ENCODE data around the gene GNA14. TPM values are rescaled to one million over a fixed set of nuclear protein-coding genes. Genes with fewer than 3 reads are reported as not detected.
A peak's percentile ranks its signal among the peaks of the same experiment; 100 is the strongest.
"Not testable (repeated sequence)": the region's sequence is repeated elsewhere in the genome, so short reads cannot be mapped to it uniquely, and the experiment has no call there.

The GNA14 gene
- total RNA-seq, 1 experiment from 2014 or later: 0.06 TPM

DNA sequence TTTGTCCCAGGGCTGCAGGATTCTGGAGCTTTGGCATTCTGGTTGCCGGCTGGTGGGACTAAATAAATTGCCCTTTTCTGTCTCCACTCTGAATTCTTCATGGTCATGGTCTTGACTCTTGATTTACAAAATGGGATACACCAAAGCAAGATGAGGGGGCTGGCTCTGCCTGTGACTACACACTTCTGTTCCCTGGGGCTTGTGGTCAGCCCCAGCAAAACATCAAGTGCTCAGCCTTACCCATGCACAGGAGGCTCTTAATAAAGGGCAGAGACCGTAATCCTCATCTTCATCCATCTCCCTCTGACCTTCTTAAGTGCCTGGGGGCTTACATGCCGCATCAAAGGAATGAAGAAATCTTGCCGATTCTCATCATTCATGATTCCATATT, 198.0 kb downstream of the GNA14 start:
- no peak for DNase-seq (ENCODE audit: low spot score)

DNA sequence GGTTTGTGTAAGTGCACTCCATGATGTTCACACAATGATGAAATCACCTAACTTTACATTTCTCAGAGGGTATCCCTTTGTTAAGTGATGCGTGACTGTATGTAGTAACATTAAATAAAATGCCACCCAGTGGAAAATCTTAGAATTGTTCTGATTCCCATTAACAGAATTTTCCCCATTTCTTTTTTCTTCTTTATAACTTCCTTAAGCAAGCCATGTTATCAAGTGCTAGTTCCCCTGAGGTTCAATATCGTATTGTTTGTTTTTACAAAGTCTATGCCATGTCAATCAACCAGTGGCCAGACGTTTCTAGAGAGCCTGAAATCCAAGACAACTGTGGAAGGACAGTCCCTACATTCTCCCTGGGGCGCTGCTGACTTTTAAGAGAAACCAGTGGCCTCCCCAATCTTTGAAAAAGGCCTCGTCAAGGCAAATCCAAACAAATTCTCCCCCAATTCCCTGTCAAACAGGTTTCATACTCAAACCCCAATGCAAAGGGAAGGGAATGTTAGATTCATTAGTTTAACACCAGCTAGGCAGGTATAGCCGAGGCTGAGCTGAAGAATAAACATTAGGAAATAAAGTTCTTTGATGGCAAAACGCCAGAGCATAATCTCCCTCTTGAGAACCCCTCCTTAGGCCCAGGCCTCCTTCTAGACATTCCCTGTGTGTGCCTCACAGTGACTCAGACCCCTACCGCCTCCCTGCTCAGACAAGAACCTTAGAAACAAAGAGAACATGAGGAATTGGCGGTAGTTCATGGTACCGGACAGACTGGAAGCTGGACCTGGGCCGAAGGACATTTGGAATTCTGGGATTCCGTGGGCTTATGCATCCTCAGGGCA, 198.7 kb downstream of the GNA14 start:
- DNase-seq (ENCODE audit: low spot score): peak; percentile 40

GRCh38 chr9:77447646-77448045, 200.5 kb downstream of the GNA14 start:
- no peak for DNase-seq (ENCODE audit: low spot score)

- DNase-seq (ENCODE audit: low spot score): no peak
These were observed 205.7 kb downstream of the GNA14 start for GRCh38 chr9:77442436-77442835.

DNA sequence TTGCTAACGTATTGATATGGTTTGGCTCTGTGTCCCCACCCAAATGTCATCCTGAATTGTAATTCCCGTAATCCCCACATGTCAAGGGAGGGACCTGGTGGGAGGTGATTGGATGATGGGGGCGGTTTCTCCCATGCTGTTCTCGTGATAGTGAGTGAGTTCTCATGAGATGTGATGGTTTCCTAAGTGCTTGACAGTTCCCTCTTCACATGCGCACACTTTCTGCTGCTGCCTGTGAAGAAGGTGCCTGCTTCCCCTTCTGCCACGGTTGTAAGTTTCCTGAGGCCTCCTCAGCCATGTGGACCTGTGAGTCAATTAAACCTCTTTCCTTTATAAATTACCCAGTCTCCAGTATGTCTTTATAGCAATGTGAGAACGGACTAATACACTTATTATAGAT, 207.0 kb downstream of the GNA14 start:
- DNase-seq (ENCODE audit: low spot score): not testable (repeated sequence)

GRCh38 chr9:77440057-77440456, 208.1 kb downstream of the GNA14 start:
- peak; percentile 49 for DNase-seq (ENCODE audit: low spot score)

- no peak for DNase-seq (ENCODE audit: low spot score)
These were observed 209.5 kb downstream of the GNA14 start for GRCh38 chr9:77438653-77439052.

DNA sequence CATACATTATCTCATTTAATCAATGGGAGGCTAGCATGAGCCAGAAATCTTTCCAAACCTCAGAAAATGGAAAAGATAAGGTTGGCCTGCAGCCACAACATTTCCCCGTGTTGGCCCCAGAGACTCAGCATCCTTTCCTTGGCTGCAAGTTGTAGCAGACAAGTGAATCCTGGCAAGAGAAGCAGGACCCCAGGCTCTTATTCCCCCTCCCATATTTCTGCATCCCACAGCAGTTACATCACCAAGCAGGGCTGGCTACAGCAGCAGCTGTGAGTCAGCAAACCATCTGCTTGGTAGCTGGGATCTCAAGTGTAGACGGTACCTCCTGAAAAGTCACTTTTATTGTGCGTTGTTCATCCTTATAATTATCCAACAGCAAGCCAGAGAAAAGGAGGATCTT, 212.4 kb downstream of the GNA14 start:
- no peak for DNase-seq (ENCODE audit: low spot score)

DNA sequence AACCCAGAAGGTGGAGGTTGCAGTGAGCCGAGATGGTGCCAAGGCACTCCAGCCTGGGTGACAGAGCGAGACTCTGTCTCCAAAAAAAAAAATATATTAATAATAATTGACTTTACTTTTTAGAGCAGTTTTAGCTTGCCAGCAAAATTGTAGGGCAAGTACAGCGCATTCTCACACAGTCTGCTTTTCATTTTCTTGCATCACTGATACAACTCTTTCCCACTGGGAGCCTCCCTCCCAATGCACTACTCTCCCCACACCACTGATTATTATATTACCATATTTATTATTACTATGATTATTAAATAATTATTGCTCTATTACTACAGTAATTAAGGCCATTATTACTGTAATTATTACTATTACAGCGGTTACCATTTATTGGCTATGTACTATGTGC, 212.8 kb downstream of the GNA14 start:
- no peak for DNase-seq (ENCODE audit: low spot score)

DNA sequence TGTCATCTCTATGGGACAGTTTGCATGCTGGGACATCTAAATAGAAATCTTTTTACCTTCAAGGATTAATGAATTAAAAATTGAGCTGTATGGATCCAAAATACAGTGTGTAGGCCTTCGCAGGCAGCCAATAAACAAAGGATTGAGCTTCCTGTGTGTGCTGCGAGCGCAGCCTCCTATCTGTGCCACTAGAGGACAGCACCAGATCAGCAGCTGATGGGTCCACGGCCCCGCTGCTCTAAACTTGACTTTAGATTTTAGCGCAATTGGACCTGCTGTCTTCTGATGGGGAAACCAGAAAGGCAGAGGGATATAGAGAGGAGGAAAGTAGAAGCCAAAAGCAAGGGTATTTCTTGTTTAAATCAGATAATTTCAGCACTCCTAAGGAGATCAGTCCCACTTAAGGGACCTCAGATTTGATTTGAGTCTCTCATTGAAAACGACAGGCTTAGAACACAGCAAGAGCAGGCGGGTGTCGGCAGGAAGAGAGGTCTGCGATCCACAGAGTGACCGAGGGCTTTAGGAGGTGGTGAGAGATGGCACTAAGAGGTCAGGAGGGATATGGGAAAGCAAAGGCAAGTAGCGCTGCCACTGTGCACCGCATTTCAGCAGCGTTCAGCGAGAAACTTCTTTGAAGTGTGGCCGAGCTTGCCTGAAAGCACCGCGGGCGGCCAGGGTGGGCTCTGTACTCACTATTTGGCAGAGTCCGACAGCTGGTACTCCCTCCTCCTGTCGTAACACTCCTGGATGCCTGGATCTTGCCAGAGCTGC, 214.3 kb downstream of the GNA14 start:
- DNase-seq (ENCODE audit: low spot score): peak; percentile 62

GRCh38 chr9:77432053-77432452, 216.1 kb downstream of the GNA14 start:
- DNase-seq (ENCODE audit: low spot score): no peak

DNA sequence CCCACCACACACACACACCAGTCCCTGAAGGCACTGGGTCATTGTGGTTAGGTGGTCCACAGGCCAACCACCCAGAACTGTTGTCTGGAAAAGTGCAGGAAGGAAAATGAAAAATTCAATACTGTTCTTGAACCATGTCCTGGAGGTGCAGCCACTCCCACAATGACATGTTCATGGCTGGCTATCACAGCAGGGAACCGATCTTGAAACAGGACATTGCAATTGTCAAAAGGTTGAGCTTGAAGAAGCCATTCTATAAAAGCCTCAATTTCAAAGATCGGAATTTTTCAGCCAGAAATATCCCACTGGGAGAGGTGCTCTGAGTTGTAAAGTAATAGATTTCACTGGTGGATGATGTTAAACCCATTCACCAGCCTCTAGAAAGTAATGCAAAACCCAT, 218.2 kb downstream of the GNA14 start:
- no peak for DNase-seq (ENCODE audit: low spot score)

DNA sequence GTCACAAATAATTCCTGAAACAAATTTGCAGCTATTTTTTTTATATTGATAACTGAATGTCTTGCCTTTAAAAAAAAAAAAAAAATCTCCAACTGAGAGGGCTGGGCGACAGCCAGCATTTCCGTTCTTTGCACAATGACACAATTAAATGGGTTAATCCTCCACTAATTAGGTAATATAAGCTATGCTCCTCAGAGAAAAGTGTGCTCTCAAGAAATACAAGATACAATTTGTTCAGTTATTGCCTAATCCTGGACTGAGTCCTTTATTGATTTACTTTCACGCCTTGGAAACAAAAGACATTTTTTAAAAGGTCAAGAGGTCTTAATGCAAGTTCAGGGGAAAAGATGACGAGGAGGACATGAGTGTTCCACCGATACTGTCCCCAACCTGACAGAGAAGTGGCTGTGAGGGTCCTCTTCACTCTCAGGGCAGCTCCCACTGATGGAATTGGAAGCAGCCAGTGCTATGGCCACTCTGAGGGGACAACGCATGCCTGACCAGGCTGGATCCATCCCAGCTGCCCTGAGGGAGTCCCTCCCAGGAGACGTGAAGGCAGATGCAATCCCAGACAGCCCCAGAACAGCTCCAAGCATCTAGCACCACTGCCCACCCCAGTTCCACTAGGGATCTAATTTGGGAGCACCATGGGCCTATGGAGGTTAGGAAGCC, 220.7 kb downstream of the GNA14 start:
- no peak for DNase-seq (ENCODE audit: low spot score)

DNA sequence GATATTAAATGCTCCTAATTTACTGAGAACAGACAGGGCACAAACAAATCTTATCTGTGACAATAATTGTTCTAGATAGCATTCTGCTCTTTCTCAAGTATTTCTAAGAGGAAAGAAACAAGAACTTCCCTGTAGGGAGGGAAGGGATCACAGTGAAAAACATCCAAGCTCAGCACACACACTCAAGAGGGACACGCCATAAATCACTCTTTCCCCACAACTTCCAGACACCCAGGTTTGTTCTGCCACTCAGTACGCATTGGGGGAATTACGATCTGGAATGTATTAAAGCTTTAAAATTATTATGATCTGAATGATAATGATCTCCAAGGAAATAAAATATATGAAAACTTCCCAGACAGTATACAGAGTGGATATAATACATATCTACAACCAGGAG, 221.4 kb downstream of the GNA14 start:
- DNase-seq (ENCODE audit: low spot score): no peak

DNA sequence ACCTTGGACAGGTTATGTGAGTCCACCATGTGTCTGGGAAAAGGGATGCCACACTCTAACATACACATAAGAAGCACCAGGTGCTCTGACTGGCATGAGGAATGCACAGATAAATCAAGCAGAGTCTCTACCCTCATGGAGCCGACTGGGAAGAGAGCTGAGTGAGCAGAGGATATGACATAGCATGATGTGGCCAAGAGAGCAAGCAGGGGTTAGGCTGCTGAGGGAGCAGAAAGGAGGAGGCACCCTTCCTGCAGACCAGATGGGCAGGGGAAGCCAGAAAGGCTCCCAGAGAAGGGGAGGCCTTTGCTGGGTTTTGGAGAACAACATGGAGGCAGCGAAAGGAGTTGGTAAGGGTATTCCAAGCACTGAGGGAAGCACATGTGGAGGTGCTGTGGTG, 223.1 kb downstream of the GNA14 start:
- DNase-seq (ENCODE audit: low spot score): no peak

GRCh38 chr9:77423841-77424240, 224.3 kb downstream of the GNA14 start:
- no peak for DNase-seq (ENCODE audit: low spot score)

GRCh38 chr9:77422969-77423368, 225.2 kb downstream of the GNA14 start:
- DNase-seq (ENCODE audit: low spot score): no peak

DNA sequence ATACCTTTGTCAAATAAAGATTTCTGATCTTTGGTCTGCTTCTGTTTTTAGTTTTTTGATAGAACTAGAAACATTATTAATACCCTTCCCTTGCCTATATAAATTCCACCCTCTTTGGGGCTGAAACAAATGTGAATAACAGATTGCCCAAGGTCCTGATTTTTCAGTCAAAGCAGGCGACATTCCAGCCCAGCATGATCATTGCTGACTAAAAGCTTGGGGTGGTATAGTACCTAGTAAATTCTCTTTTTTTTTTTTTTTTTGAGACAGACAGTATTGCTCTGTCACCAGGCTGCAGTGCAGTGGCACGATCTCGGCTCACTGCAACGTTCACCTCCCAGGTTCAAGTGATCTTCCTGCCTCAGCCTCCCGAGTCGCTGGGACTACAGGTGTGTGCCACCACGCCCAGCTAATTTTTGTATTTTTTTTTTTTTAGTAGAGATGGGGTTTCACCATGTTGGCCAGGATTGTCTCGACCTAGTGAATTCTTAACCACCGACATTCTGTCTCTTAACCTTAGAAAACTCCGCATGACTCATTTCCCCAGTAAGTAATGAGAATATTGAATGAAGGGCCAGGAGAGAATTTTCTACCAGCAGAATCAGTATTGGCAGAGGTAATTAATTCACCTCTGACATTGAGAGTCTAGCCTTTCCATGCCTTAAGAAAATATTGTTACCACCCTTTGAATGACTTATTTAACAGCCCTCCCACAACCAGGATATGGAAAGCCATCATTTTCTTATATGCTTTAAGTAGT, 226.4 kb downstream of the GNA14 start:
- DNase-seq (ENCODE audit: low spot score): no peak

DNA sequence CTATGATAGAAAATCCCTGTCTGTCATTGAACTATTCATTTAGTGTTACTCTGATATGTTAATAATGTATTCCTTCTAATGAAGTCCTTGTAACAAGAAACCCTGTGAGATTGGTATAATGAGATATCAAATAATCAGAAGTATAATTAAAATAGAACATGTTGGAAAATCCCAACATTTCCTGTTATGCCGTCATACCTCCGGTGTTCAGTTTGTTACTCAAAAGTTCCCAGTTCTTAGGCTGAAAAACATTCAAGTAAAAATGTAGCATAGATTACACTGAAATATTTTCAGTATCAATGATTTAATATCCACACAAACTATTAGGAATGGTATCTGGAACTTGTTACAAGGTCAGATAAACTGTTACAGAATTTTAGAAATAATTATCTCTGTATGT, 227.5 kb downstream of the GNA14 start:
- DNase-seq (ENCODE audit: low spot score): no peak

- no peak for DNase-seq (ENCODE audit: low spot score)
These were observed 229.9 kb downstream of the GNA14 start for GRCh38 chr9:77418226-77418625.

DNA sequence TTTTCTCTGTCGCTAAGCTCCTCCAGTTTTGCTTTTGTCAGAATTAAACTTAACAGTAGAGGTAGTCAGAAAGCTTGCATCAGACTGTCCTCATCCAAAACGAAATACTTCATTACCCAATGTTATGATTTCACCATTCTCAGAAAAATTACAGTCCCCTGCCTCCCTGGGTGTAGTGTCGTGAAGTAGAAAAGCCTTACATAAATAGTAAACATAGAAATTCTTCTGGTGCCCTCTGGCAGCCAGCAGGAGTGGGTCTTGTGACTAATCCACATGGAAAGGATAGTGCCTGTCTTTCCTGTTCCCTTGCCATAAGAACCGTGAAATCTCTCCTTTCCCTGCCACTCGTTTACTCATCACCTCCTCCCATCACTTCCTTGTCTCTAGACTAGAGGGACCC, 230.6 kb downstream of the GNA14 start:
- peak; percentile 86 for DNase-seq (ENCODE audit: low spot score)

DNA sequence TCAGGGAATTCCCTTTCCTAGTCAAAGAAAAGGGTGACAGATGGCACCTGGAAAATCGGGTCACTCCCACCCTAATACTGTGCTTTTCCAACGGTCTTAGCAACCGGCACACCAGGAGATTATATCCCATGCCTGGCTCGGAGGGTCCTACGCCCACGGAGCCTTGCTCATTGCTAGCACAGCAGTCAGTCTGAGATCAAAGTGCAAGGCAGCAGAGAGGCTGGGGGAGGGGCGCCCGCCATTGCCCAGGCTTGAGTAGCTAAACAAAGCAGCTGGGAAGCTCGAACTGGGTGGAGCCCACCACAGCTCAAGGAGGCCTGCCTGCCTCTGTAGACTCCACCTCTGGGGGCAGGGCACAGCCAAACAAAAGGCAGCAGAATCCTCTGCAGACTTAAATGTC, 239.6 kb downstream of the GNA14 start:
- not testable (repeated sequence) for DNase-seq (ENCODE audit: low spot score)
